GM10266 (cell line): Measurements from ENCODE around the gene KDM4F.

Experiments used
- DNase-seq: peaks from one replicate; pipeline ENCODE4 v3.0.0; 2012; ENCODE audit errors: extremely low spot score
- CTCF ChIP-seq: IDR thresholded peaks from 2 replicates; pipeline ENCODE4 v1.5.1; 2012; ENCODE audit warnings: mild to moderate bottlenecking, low read depth; ENCODE audit not compliant: control insufficient read depth, insufficient read depth; ENCODE audit errors: missing control alignments

KDM4F gene

GRCh38 chr11:95085117-95085816 is 36.0 kb downstream of the KDM4F start:
- DNase-seq, result no peak
- TF ChIP-seq CTCF, result no peak

GRCh38 chr11:95086151-95086550 is 36.9 kb downstream of the KDM4F start:
- TF ChIP-seq CTCF, result no peak

GRCh38 chr11:95086836-95087570 is 37.8 kb downstream of the KDM4F start:
- TF ChIP-seq CTCF, result no peak
- no peak for DNase-seq

More at GRCh38 chr11:95086151-95086550, 36.9 kb downstream of the KDM4F start:
- no peak for DNase-seq

- peak; percentile 50 for DNase-seq
- no peak for TF ChIP-seq CTCF
These were observed 39.9 kb downstream of the KDM4F start for GRCh38 chr11:95088946-95089619.

GRCh38 chr11:95089620-95090542 is 40.7 kb downstream of the KDM4F start, which contains the start of gene ENDOD1:
Gene ENDOD1 (plus strand): TSS chr11:95089846. CDS start chr11:95089928, 82 bp downstream.
- TF ChIP-seq CTCF, result no peak
- DNase-seq, result peak; percentile 91

GRCh38 chr11:95091663-95092180 is 42.5 kb downstream of the KDM4F start:
- DNase-seq, result no peak

More at GRCh38 chr11:95091663-95092180, 42.5 kb downstream of the KDM4F start:
- no peak for TF ChIP-seq CTCF
